A204.1 (cell line): ENCODE measurements around the gene PSMA4.
"Not testable (repeated sequence)": the region's sequence is repeated elsewhere in the genome, so short reads cannot be mapped to it uniquely, and the experiment has no call there.

ENCODE experiments used
- FAIRE-seq: peaks from 2 replicates; lab custom pipeline; 2012; peaks lifted over from hg19 to GRCh38; lab: Jason Lieb, UNC

PSMA4 gene

GRCh38 chr15:78551902-78552301 lies 11.7 kb downstream of the PSMA4 start:
- FAIRE-seq = no peak

GRCh38 chr15:78552597-78552996 lies 12.4 kb downstream of the PSMA4 start:
- FAIRE-seq = no peak

GRCh38 chr15:78560201-78560600 lies 20.0 kb downstream of the PSMA4 start:
- not testable (repeated sequence) for FAIRE-seq

- FAIRE-seq = no peak
These were observed 21.2 kb downstream of the PSMA4 start for GRCh38 chr15:78561490-78561889.

GRCh38 chr15:78563092-78563491 lies 22.8 kb downstream of the PSMA4 start:
- FAIRE-seq = no peak

- no peak for FAIRE-seq
These were observed 24.5 kb downstream of the PSMA4 start for GRCh38 chr15:78564743-78565096.

GRCh38 chr15:78565097-78565950 lies 25.1 kb downstream of the PSMA4 start, which contains the start of gene CHRNA5:
Gene CHRNA5 (plus strand): TSS chr15:78565520. CDS start chr15:78565720, 200 bp downstream.
- no peak for FAIRE-seq

GRCh38 chr15:78565951-78566774 lies 25.9 kb downstream of the PSMA4 start:
- no peak for FAIRE-seq

- FAIRE-seq = no peak
These were observed 27.3 kb downstream of the PSMA4 start for GRCh38 chr15:78567531-78567930.

GRCh38 chr15:78570710-78571109 lies 30.5 kb downstream of the PSMA4 start:
- no peak for FAIRE-seq

GRCh38 chr15:78571382-78571781 lies 31.1 kb downstream of the PSMA4 start:
- FAIRE-seq = no peak

GRCh38 chr15:78573416-78573815 lies 33.2 kb downstream of the PSMA4 start:
- no peak for FAIRE-seq

- FAIRE-seq = peak; percentile 9
These were observed 34.7 kb downstream of the PSMA4 start for GRCh38 chr15:78574944-78575343.

GRCh38 chr15:78597583-78597982 lies 57.3 kb downstream of the PSMA4 start:
- FAIRE-seq = no peak

GRCh38 chr15:78598348-78598747 lies 58.1 kb downstream of the PSMA4 start:
- FAIRE-seq = no peak

- FAIRE-seq = no peak
These were observed 58.9 kb downstream of the PSMA4 start for GRCh38 chr15:78599189-78599588.
